Measurements from ENCODE around the gene LIPA. TPM values are rescaled to one million over a fixed set of nuclear protein-coding genes. Genes with fewer than 3 reads are reported as not detected.

Gene LIPA
- total and polyA plus RNA-seq, 9 of the 15 experiments (the other 6 are each of a cell fraction or from before 2014, with no cell fraction given): 0.07 to 0.40 (median 0.15) TPM; not detected in 1

GRCh38 chr10:89280508-89280907 lies 28.9 kb upstream of the LIPA start:
- no peaks in the 10 kb centered on the region for H3K4me1 ChIP-seq (replicated peaks in 1 of 2; ENCODE audit: control insufficient read depth in 2 of 2, insufficient read depth in 2 of 2, low read length in 2 of 2)
- TF ChIP-seq ARNT (IDR thresholded peaks at IDR 0.05): no peak
- TF ChIP-seq LARP7 (IDR thresholded peaks at IDR 0.05): no peak
- no peak for TF ChIP-seq SMARCB1 (IDR thresholded peaks at IDR 0.05; ENCODE audit: insufficient read length, low read depth)
- 13% methylated on average over 3 of the region's 3 CpGs for WGBS (ENCODE audit: insufficient coverage, low coverage, missing lambda C conversion rate)

GRCh38 chr10:89279421-89279869 lies 27.9 kb upstream of the LIPA start:
- Histone ChIP-seq H3K36me3 (ENCODE audit: control insufficient read depth, insufficient read depth, low read length) (no peaks in the 10 kb centered on the region), H3K9me1 (ENCODE audit: control insufficient read depth, insufficient read depth, low read length) (no peaks in the 10 kb centered on the region), H3K4me2 (ENCODE audit: insufficient read depth, low read length) (no peak overlapping the region), H3K27ac (ENCODE audit: extremely low read depth, low read depth, low read length) (no peak overlapping the region), H3K79me2 (ENCODE audit: control insufficient read depth, insufficient read depth, low read length) (no peaks in the 10 kb centered on the region), H3K4me3 (no peak overlapping the region), H4K20me1 (replicated peaks; ENCODE audit: control insufficient read depth, insufficient read depth, low read length) (no peaks in the 10 kb centered on the region), H3K9me3 (replicated peaks; ENCODE audit: control insufficient read depth, insufficient read depth, low read depth, low read length) (no peaks in the 10 kb centered on the region), H3K4me1 (replicated peaks in 1 of 2; ENCODE audit: control insufficient read depth in 2 of 2, insufficient read depth in 2 of 2, low read length in 2 of 2) (no peaks in the 10 kb centered on the region), H2AFZ (ENCODE audit: low read depth, low read length) (no peak overlapping the region), H3K9ac (ENCODE audit: insufficient read depth in 1 of 2, low read depth in 2 of 2, low read length in 2 of 2) (no peak overlapping the region), H3K27me3 (ENCODE audit: control insufficient read depth in 2 of 2, insufficient read depth in 2 of 2, low read length in 2 of 2) (peaks cover 0 to 4% of the 10 kb centered on the region in 2 experiments; a peak in 1 of 5 replicates)
- DNase-seq (ENCODE audit: extremely low read depth in 1 of 4, low spot score in 3 of 4) (no peak), ATAC-seq (no peak), FAIRE-seq (no peak)
- POLR2A ChIA-PET: no interaction called here
- CTCF ChIA-PET (ENCODE audit: low intra/inter-chr PET ratio): no interaction called here
- TF ChIP-seq TBL1XR1 (IDR thresholded peaks at IDR 0.05; ENCODE audit: low read length in 2 of 2) (no peak), TEAD4 (IDR thresholded peaks at IDR 0.05; ENCODE audit: low read length) (no peak), TEAD4 (CRISPR knock-in tag; IDR thresholded peaks at IDR 0.05; ENCODE audit: borderline replicate concordance) (no peak), ZNF134 (CRISPR knock-in tag; conservative IDR thresholded peaks at IDR 0.05) (no peak), ZFP91 (CRISPR knock-in tag; IDR thresholded peaks at IDR 0.05) (no peak), RBM17 (IDR thresholded peaks at IDR 0.05; ENCODE audit: borderline replicate concordance, low read depth, low read length) (no peak), ZNF589 (CRISPR knock-in tag; IDR thresholded peaks at IDR 0.05; ENCODE audit: low read depth) (no peak), FOXK2 (conservative IDR thresholded peaks at IDR 0.05 in 1 of 2, IDR thresholded peaks at IDR 0.05 in 1 of 2; ENCODE audit: low read depth in 2 of 2) (no peak), ZNF212 (CRISPR knock-in tag; IDR thresholded peaks at IDR 0.05) (no peak), ZNF197 (CRISPR knock-in tag; IDR thresholded peaks at IDR 0.05; ENCODE audit: low read depth) (no peak)
- BruUV-seq (replicated peaks): no TSS peak
- intact Hi-C loops (cut with micrococcal nuclease): no loop called here
- in situ Hi-C loops (cut with MboI): no loop called here
- 0% methylated on average over 1 of the region's 1 CpG for WGBS (ENCODE audit: insufficient coverage, low coverage, missing lambda C conversion rate)

More at GRCh38 chr10:89280508-89280907, 28.9 kb upstream of the LIPA start:
- ChIA-PET CTCF (ENCODE audit: low intra/inter-chr PET ratio) (no interaction called here), POLR2A (interaction anchor here (0.8 kb wide), 1 partner anchor 36 kb away, joined by 3 read pairs; no protein-coding TSS in a partner anchor)
- Histone ChIP-seq H3K27ac (ENCODE audit: extremely low read depth, low read depth, low read length) (no peak overlapping the region), H3K9me1 (ENCODE audit: control insufficient read depth, insufficient read depth, low read length) (no peaks in the 10 kb centered on the region), H3K27me3 (ENCODE audit: control insufficient read depth in 2 of 2, insufficient read depth in 2 of 2, low read length in 2 of 2) (no peaks in the 10 kb centered on the region), H3K4me2 (ENCODE audit: insufficient read depth, low read length) (no peak overlapping the region), H3K4me3 (no peak overlapping the region), H2AFZ (ENCODE audit: low read depth, low read length) (no peak overlapping the region), H3K79me2 (ENCODE audit: control insufficient read depth, insufficient read depth, low read length) (no peaks in the 10 kb centered on the region), H3K9ac (ENCODE audit: insufficient read depth in 1 of 2, low read depth in 2 of 2, low read length in 2 of 2) (no peak overlapping the region), H3K9me3 (replicated peaks; ENCODE audit: control insufficient read depth, insufficient read depth, low read depth, low read length) (no peaks in the 10 kb centered on the region), H3K36me3 (ENCODE audit: control insufficient read depth, insufficient read depth, low read length) (no peaks in the 10 kb centered on the region), H4K20me1 (replicated peaks; ENCODE audit: control insufficient read depth, insufficient read depth, low read length) (no peaks in the 10 kb centered on the region)
- in situ Hi-C loops (cut with MboI): no loop called here
- FAIRE-seq (no peak), ATAC-seq (no peak), DNase-seq (ENCODE audit: extremely low read depth in 1 of 4, low spot score in 3 of 4) (no peak)
- intact Hi-C loops (cut with micrococcal nuclease): no loop called here
- no TSS peak for BruUV-seq (replicated peaks)

All from K562 (cell line).